Endodermal cell (in vitro differentiated cells): ENCODE data around the gene BRPF1. TPM values are rescaled to one million over a fixed set of nuclear protein-coding genes. Genes with fewer than 3 reads are reported as not detected.

Source experiments
- DNase-seq: peaks from one replicate; pipeline ENCODE4 v3.0.0-alpha.2; 2017
- H3K27ac ChIP-seq: 2 replicates; pipeline ENCODE4 v1.5.1; 2013; ENCODE audit warnings: mild to moderate bottlenecking, low read depth, low read length, moderate library complexity
- H3K27me3 ChIP-seq: 2 replicates; pipeline ENCODE4 v1.6.1; 2013; ENCODE audit warnings: mild to moderate bottlenecking, low read length, moderate library complexity; ENCODE audit not compliant: insufficient read depth, control insufficient read depth, poor library complexity, severe bottlenecking
- H3K36me3 ChIP-seq: 2 replicates; pipeline ENCODE4 v1.7.0; 2013; ENCODE audit warnings: mild to moderate bottlenecking, low read length, moderate library complexity; ENCODE audit not compliant: control insufficient read depth, insufficient read depth
- H3K4me1 ChIP-seq: one replicate; pipeline ENCODE4 v1.7.0; 2013; ENCODE audit warnings: low read length; ENCODE audit not compliant: control insufficient read depth, insufficient read depth
- H3K4me3 ChIP-seq: 2 replicates; pipeline ENCODE4 v1.5.1; 2013; ENCODE audit warnings: mild to moderate bottlenecking, low read length, moderate library complexity
- H3K9ac ChIP-seq: 2 replicates; pipeline ENCODE4 v1.6.1; 2013; ENCODE audit warnings: mild to moderate bottlenecking, low read length, moderate library complexity; ENCODE audit not compliant: poor library complexity, severe bottlenecking; ENCODE audit errors: extremely low read depth
- H3K9me3 ChIP-seq: 2 replicates; pipeline ENCODE4 v1.6.1; 2013; ENCODE audit warnings: mild to moderate bottlenecking, low read length, moderate library complexity; ENCODE audit not compliant: control insufficient read depth
- H3K27ac Mint-ChIP-seq: 2 replicates; pipeline ENCODE4 v1.8.0; 2020; ENCODE audit warnings: mixed read lengths
- H3K27me3 Mint-ChIP-seq: 2 replicates; pipeline ENCODE4 v1.8.0; 2021; ENCODE audit warnings: mild to moderate bottlenecking, mixed read lengths; ENCODE audit not compliant: insufficient read depth
- H3K36me3 Mint-ChIP-seq: 2 replicates; pipeline ENCODE4 v1.8.0; 2020; ENCODE audit warnings: low read depth, mixed read lengths
- H3K4me1 Mint-ChIP-seq: 2 replicates; pipeline ENCODE4 v1.8.0; 2020; ENCODE audit warnings: mixed read lengths
- H3K4me3 Mint-ChIP-seq: 2 replicates; pipeline ENCODE4 v1.8.0; 2020; ENCODE audit warnings: mild to moderate bottlenecking, moderate library complexity, mixed read lengths
- H3K9me3 Mint-ChIP-seq: 2 replicates; pipeline ENCODE4 v1.8.0; 2020; ENCODE audit warnings: mild to moderate bottlenecking, mixed read lengths
- WGBS, 2 experiments: methylation state at CpG; one replicate each; pipeline versions ENCODE4 v1.1.5 to v1.1.7; 2013; ENCODE audit warnings: missing lambda C conversion rate in 2 of 2, mixed read lengths in 1 of 2; ENCODE audit not compliant: insufficient coverage in 1 of 2, insufficient read length in 1 of 2; 5-methylcytosine and 5-hydroxymethylcytosine counted together
- total RNA-seq, 2 donors: library from RNA; stranded (reverse); fragmentation: NEBNext Ultra II Directional in 1 of 2; extraction: Animal tissue kit (Norgen Biotek cat#: 25700) in 1 of 2; gene quantifications; 2 replicates in 1 of 2; 3 replicates in 1 of 2; pipeline ENCODE4 v1.2.1, GENCODE V29; 2021
- TF ChIP-seq, protein P1 (sequence below): fragments of 200-600 bp; sonication (generic); conservative IDR thresholded peaks from 2 replicates; pipeline ENCODE4 v1.5.0; 2021; ENCODE audit warnings: antibody characterized with exemption, mild to moderate bottlenecking

BRPF1 gene
- total RNA-seq, 2 donors from 2014 or later: 22.7 to 28.5 TPM

DNA sequence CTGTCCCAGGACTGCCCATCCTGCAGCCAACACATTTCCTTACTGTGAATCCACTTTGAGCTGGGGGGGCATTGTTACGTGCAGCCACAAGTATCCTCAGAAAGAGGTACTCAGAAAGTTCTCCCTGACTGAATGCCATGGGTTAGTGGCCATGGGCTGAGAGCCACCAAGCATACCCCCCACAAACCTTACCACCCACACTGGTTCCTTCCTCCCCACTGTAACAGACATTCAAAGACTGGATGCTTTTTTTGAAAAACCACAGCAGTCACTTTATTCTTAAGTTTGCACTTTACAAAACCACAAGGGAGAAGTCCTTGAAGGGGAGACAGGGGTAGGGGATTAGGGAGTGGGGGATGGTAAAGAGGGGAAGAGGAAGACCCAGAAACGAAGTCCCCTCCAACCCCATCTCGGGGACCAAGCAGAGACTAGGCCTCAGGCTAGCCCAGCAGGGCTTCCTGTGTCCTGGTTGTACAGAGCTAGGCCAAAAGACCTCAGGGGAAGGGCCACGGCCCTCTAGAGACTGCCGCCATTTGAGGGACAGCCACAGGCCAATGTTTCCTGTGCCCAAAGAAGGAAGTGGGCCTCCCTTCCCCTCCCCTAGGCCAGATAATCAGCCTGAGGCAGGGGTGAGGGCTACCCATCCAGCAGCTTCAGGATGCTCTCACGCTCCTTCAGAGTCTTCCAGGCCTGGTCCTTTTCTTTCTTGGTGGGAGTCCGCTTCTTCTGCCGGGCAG is 48.4 kb downstream of the BRPF1 start:
- Mint-ChIP-seq H3K4me3 (no peak overlapping the region), H3K27me3 (no peaks in the 10 kb centered on the region), H3K36me3 (peaks cover 40% of the 10 kb centered on the region), H3K4me1 (peaks cover 4% of the 10 kb centered on the region), H3K9me3 (no peaks in the 10 kb centered on the region), H3K27ac (no peak overlapping the region)
- Histone ChIP-seq H3K27me3 (no peaks in the 10 kb centered on the region), H3K9me3 (no peaks in the 10 kb centered on the region), H3K36me3 (peaks cover 25% of the 10 kb centered on the region), H3K4me1 (no peaks in the 10 kb centered on the region), H3K9ac (no peak overlapping the region), H3K4me3 (no peak overlapping the region), H3K27ac (no peak overlapping the region)
- DNase-seq: no peak
- TF ChIP-seq, protein P1, sequence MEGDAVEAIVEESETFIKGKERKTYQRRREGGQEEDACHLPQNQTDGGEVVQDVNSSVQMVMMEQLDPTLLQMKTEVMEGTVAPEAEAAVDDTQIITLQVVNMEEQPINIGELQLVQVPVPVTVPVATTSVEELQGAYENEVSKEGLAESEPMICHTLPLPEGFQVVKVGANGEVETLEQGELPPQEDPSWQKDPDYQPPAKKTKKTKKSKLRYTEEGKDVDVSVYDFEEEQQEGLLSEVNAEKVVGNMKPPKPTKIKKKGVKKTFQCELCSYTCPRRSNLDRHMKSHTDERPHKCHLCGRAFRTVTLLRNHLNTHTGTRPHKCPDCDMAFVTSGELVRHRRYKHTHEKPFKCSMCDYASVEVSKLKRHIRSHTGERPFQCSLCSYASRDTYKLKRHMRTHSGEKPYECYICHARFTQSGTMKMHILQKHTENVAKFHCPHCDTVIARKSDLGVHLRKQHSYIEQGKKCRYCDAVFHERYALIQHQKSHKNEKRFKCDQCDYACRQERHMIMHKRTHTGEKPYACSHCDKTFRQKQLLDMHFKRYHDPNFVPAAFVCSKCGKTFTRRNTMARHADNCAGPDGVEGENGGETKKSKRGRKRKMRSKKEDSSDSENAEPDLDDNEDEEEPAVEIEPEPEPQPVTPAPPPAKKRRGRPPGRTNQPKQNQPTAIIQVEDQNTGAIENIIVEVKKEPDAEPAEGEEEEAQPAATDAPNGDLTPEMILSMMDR: no peak
- whole genome bisulfite sequencing, 2 experiments: 85 to 95% methylated on average over 2 to 8 of the region's 8 CpGs

- Histone ChIP-seq H3K9ac (no peak overlapping the region), H3K36me3 (peaks cover 30% of the 10 kb centered on the region), H3K4me1 (no peaks in the 10 kb centered on the region), H3K4me3 (no peak overlapping the region), H3K9me3 (no peaks in the 10 kb centered on the region), H3K27me3 (no peaks in the 10 kb centered on the region), H3K27ac (no peak overlapping the region)
- no peaks in the 10 kb centered on the region for H3K27me3 Mint-ChIP-seq
- no peaks in the 10 kb centered on the region for H3K9me3 Mint-ChIP-seq
- H3K27ac Mint-ChIP-seq: no peak overlapping the region
- WGBS, 2 experiments: 94 to 95% methylated on average over 5 to 10 of the region's 10 CpGs
- peaks cover 4% of the 10 kb centered on the region for H3K4me1 Mint-ChIP-seq
- H3K36me3 Mint-ChIP-seq: peaks cover 45% of the 10 kb centered on the region
- H3K4me3 Mint-ChIP-seq: no peak overlapping the region
- no peak for DNase-seq
- TF ChIP-seq, protein P1: no peak
These were observed 48.9 kb downstream of the BRPF1 start for GRCh38 chr3:9780458-9780812.

DNA sequence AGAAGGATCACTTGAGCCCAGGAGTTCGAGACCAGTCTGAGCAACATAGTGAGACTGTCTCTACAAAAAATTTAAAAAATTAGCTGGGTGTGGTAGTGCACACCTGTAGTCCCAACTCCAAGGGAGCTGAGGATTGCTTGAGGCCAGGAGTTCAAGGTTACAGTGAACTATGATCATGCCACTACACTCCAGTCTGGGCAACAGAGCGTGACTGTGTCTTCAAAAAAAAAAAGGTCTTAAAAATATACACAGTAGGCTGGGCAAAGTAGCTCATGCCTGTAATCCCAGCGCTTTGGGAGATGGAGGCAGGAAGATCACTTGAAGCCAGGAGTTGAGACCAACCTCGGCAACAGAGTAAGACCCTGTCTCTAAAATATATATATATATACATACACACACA is 49.4 kb downstream of the BRPF1 start:
- H3K9me3 ChIP-seq: no peaks in the 10 kb centered on the region
- WGBS, 2 experiments: 93 to 96% methylated on average over 2 to 3 of the region's 4 CpGs

More for the DNA sequence above, 49.4 kb downstream of the BRPF1 start:
- H3K27me3 Mint-ChIP-seq: no peaks in the 10 kb centered on the region
- no peak overlapping the region for H3K4me3 Mint-ChIP-seq
- Histone ChIP-seq H3K36me3 (peaks cover 34% of the 10 kb centered on the region), H3K4me1 (no peaks in the 10 kb centered on the region), H3K27ac (no peak overlapping the region), H3K27me3 (no peaks in the 10 kb centered on the region), H3K4me3 (no peak overlapping the region), H3K9ac (no peak overlapping the region)
- H3K9me3 Mint-ChIP-seq: no peaks in the 10 kb centered on the region
- no peak overlapping the region for H3K27ac Mint-ChIP-seq
- peaks cover 2% of the 10 kb centered on the region for H3K4me1 Mint-ChIP-seq
- peaks cover 49% of the 10 kb centered on the region for H3K36me3 Mint-ChIP-seq
- DNase-seq: no peak
- TF ChIP-seq, protein P1: no peak
